C4-2B (cell line): ENCODE measurements around the gene KLC4.

Experiments
- CTCF ChIP-seq: fragments of 450-650 bp; conservative IDR thresholded peaks from 2 replicates; pipeline ENCODE4 v1.5.1; 2017; ENCODE audit warnings: mild to moderate bottlenecking
- ZFX ChIP-seq: fragments of 450-650 bp; IDR thresholded peaks from 2 replicates; pipeline ENCODE4 v1.6.1; 2017

- TF ChIP-seq CTCF = no peak
- TF ChIP-seq ZFX = no peak
Observed at GRCh38 chr6:43045371-43045930, 14.0 kb upstream of the KLC4 start.
